H9 (cell line): ENCODE results near the gene LPAR2. TPM values are rescaled to one million over a fixed set of nuclear protein-coding genes. Genes with fewer than 3 reads are reported as not detected.

Experiments
- DNase-seq: peaks from one replicate; pipeline ENCODE4 v3.0.0-alpha.2; 2017
- H2AFZ ChIP-seq: one replicate; pipeline ENCODE4 v1.6.1; 2013; ENCODE audit warnings: mild to moderate bottlenecking, low read length, control low read depth, moderate library complexity
- H2AK5ac ChIP-seq: 2 replicates; pipeline ENCODE4 v1.6.1; 2013; ENCODE audit warnings: low read length, control low read depth, mixed read lengths; ENCODE audit not compliant: insufficient read length
- H2BK120ac ChIP-seq: one replicate; pipeline ENCODE4 v1.6.1; 2013; ENCODE audit warnings: low read depth, mild to moderate bottlenecking, low read length, control low read depth, inconsistent platforms; ENCODE audit not compliant: poor library complexity, severe bottlenecking
- H2BK12ac ChIP-seq: 2 replicates; pipeline ENCODE4 v1.6.1; 2013; ENCODE audit warnings: low read length, control low read depth, mixed read lengths, low read depth; ENCODE audit not compliant: insufficient read length
- H2BK15ac ChIP-seq: 2 replicates; pipeline ENCODE4 v1.6.1; 2013; ENCODE audit warnings: low read depth, low read length, control low read depth
- H2BK20ac ChIP-seq: one replicate; pipeline ENCODE4 v1.6.1; 2013; ENCODE audit warnings: low read depth, mild to moderate bottlenecking, low read length, control low read depth, inconsistent platforms; ENCODE audit not compliant: poor library complexity, severe bottlenecking
- H2BK5ac ChIP-seq: 2 replicates; pipeline ENCODE4 v1.6.1; 2013; ENCODE audit warnings: low read length, control low read depth, mixed read lengths; ENCODE audit not compliant: insufficient read length
- H3K14ac ChIP-seq: 2 replicates; pipeline ENCODE4 v1.6.1; 2013; ENCODE audit warnings: low read length, control low read depth; ENCODE audit not compliant: insufficient read depth
- H3K18ac ChIP-seq: 2 replicates; pipeline ENCODE4 v1.6.1; 2013; ENCODE audit warnings: low read depth, mild to moderate bottlenecking, mixed read lengths, low read length, control low read depth; ENCODE audit not compliant: insufficient read length
- H3K23ac ChIP-seq: 2 replicates; pipeline ENCODE4 v1.6.1; 2013; ENCODE audit warnings: low read length, control low read depth, mixed read lengths, low read depth; ENCODE audit not compliant: insufficient read length
- H3K23me2 ChIP-seq: 2 replicates; pipeline ENCODE4 v1.6.1; 2013; ENCODE audit warnings: low read depth, mild to moderate bottlenecking, mixed read lengths, low read length, control low read depth; ENCODE audit not compliant: insufficient read length, poor library complexity, severe bottlenecking
- H3K27ac ChIP-seq: 2 replicates; pipeline ENCODE4 v1.5.1; 2013; ENCODE audit warnings: low read length, control low read depth, mixed read lengths, low read depth; ENCODE audit not compliant: insufficient read length
- H3K27me3 ChIP-seq: 2 replicates; pipeline ENCODE4 v1.6.1; 2013; ENCODE audit warnings: low read length, control low read depth, inconsistent platforms; ENCODE audit not compliant: insufficient read depth
- H3K4ac ChIP-seq: 2 replicates; pipeline ENCODE4 v1.6.1; 2013; ENCODE audit warnings: low read depth, mild to moderate bottlenecking, control low read depth, inconsistent platforms, low read length, moderate library complexity
- H3K4me1 ChIP-seq: 2 replicates; pipeline ENCODE4 v1.6.1; 2013; ENCODE audit warnings: low read length, control low read depth, inconsistent platforms; ENCODE audit not compliant: insufficient read depth
- H3K4me2 ChIP-seq: 2 replicates; pipeline ENCODE4 v1.6.1; 2013; ENCODE audit warnings: low read length, control low read depth, mixed read lengths; ENCODE audit not compliant: insufficient read length, insufficient read depth
- H3K56ac ChIP-seq: 2 replicates; pipeline ENCODE4 v1.6.1; 2013; ENCODE audit warnings: low read depth, mild to moderate bottlenecking, mixed read lengths, low read length, control low read depth; ENCODE audit not compliant: insufficient read length
- H3K79me1 ChIP-seq: 2 replicates; pipeline ENCODE4 v1.6.1; 2013; ENCODE audit warnings: low read depth, mild to moderate bottlenecking, moderate library complexity, low read length, control low read depth, inconsistent platforms; ENCODE audit not compliant: insufficient read depth, poor library complexity, severe bottlenecking
- H3K79me2 ChIP-seq: 2 replicates; pipeline ENCODE4 v1.6.1; 2013; ENCODE audit warnings: low read length, control low read depth, inconsistent platforms; ENCODE audit not compliant: insufficient read depth
- H3K9ac ChIP-seq: 2 replicates; pipeline ENCODE4 v1.6.1; 2013; ENCODE audit warnings: low read length, control low read depth, mixed read lengths; ENCODE audit not compliant: insufficient read length; ENCODE audit errors: extremely low read depth
- H3K9me3 ChIP-seq: one replicate; pipeline ENCODE4 v1.6.1; 2013; ENCODE audit warnings: low read depth, low read length, inconsistent platforms; ENCODE audit not compliant: control insufficient read depth
- H3T11ph ChIP-seq: one replicate; pipeline ENCODE4 v1.6.1; 2013; ENCODE audit warnings: mild to moderate bottlenecking, low read length, control low read depth, inconsistent platforms
- H4K20me1 ChIP-seq: one replicate; pipeline ENCODE4 v1.6.1; 2013; ENCODE audit not compliant: control insufficient read depth, insufficient read length, insufficient read depth
- H4K5ac ChIP-seq: 2 replicates; pipeline ENCODE4 v1.6.1; 2013; ENCODE audit warnings: low read depth, mild to moderate bottlenecking, mixed read lengths, low read length, control low read depth; ENCODE audit not compliant: insufficient read length
- H4K8ac ChIP-seq: replicated peaks from 2 replicates; pipeline ENCODE4 v1.6.1; 2013; ENCODE audit warnings: low read length, control low read depth, mixed read lengths, low read depth; ENCODE audit not compliant: insufficient read length
- H4K91ac ChIP-seq: 2 replicates; pipeline ENCODE4 v1.6.1; 2013; ENCODE audit warnings: low read depth, mild to moderate bottlenecking, moderate library complexity, mixed read lengths, low read length, control low read depth; ENCODE audit not compliant: insufficient read length
- H3K27ac Mint-ChIP-seq, 3 experiments: 2 replicates in 2 of 3; 3 replicates in 1 of 3; pipeline ENCODE4 v1.8.0; 2020 to 2021; ENCODE audit warnings: mixed read lengths in 3 of 3, mild to moderate bottlenecking in 1 of 3, moderate library complexity in 1 of 3
- H3K27me3 Mint-ChIP-seq: 2 replicates; pipeline ENCODE4 v1.8.0; 2021; ENCODE audit warnings: low read depth, mild to moderate bottlenecking, moderate library complexity, mixed read lengths
- H3K36me3 Mint-ChIP-seq, 3 experiments: 2 replicates in 2 of 3; 3 replicates in 1 of 3; pipeline ENCODE4 v1.8.0; 2020 to 2021; ENCODE audit warnings: low read depth in 3 of 3, mixed read lengths in 3 of 3; ENCODE audit not compliant: insufficient read depth in 1 of 3
- H3K4me1 Mint-ChIP-seq, 2 experiments: 2 replicates each; pipeline ENCODE4 v1.8.0; 2020; ENCODE audit warnings: mixed read lengths in 2 of 2
- H3K4me3 Mint-ChIP-seq, 2 experiments: 2 replicates in 1 of 2; 3 replicates in 1 of 2; pipeline ENCODE4 v1.8.0; 2020 to 2021; ENCODE audit warnings: mild to moderate bottlenecking in 2 of 2, mixed read lengths in 2 of 2, moderate library complexity in 1 of 2
- H3K9me3 Mint-ChIP-seq, 2 experiments: 2 replicates in 1 of 2; 3 replicates in 1 of 2; pipeline ENCODE4 v1.8.0; 2020; ENCODE audit warnings: mild to moderate bottlenecking in 2 of 2, mixed read lengths in 2 of 2, moderate library complexity in 1 of 2
- CTCF ChIP-seq: fragments of 200-600 bp; sonication (generic); conservative IDR thresholded peaks from 3 replicates; pipeline ENCODE4 v1.8.0; 2021; ENCODE audit warnings: antibody characterized with exemption, mild to moderate bottlenecking
- WGBS: extraction: QIAGEN DNeasy Blood & Tissue Kit; methylation state at CpG from one replicate; pipeline ENCODE4 v1.1.7; 2013; ENCODE audit warnings: missing lambda C conversion rate, low lambda C conversion rate, mixed read lengths; ENCODE audit not compliant: insufficient read length; ENCODE audit errors: extremely low coverage; 5-methylcytosine and 5-hydroxymethylcytosine counted together
- total RNA-seq: library from RNA; stranded (reverse); gene quantifications from 2 replicates; pipeline ENCODE4 v1.2.1, GENCODE V29; 2021

LPAR2 gene
- total RNA-seq, 1 experiment from 2014 or later, result 51.8 TPM

DNA sequence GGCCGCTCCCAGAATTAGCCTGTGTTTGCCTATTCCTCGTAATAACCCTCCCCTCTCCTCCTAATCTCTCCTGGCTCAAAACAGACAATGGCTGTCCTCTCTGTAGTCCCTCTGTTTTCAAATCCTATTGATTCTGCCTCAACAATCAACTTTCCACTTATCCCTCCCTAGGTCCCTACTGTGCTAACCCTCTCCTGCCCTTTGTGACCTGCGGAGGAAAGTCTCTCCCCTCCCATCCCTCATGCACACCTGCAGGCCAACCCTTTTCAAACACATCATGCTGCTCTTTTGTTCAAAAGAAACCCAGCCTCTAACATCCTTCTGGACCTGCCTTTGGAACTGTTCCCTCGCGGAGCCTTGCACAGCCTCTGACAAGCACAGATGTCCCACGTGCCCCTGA lies 52.6 kb downstream of the LPAR2 start:
- Histone ChIP-seq H4K8ac (no peak overlapping the region), H3K4me2 (no peak overlapping the region), H3K79me1 (no peaks in the 10 kb centered on the region), H3K4me1 (peaks cover 3% of the 10 kb centered on the region; the same call in 1 of the 2 replicates), H4K20me1 (no peaks in the 10 kb centered on the region), H4K5ac (no peak overlapping the region), H4K91ac (no peak overlapping the region), H3K18ac (no peak overlapping the region), H3K9me3 (no peaks in the 10 kb centered on the region), H3K27me3 (no peaks in the 10 kb centered on the region), H3K27ac (no peak overlapping the region), H3K14ac (no peak overlapping the region), H3K4ac (no peak overlapping the region), H3K23ac (no peak overlapping the region), H2BK15ac (no peak overlapping the region), H2AK5ac (no peak overlapping the region), H2AFZ (no peak overlapping the region), H2BK12ac (no peak overlapping the region), H3T11ph (no peak overlapping the region), H2BK5ac (no peak overlapping the region), H3K79me2 (no peaks in the 10 kb centered on the region), H2BK20ac (no peak overlapping the region), H3K56ac (no peak overlapping the region), H3K9ac (no peak overlapping the region), H2BK120ac (no peak overlapping the region), H3K23me2 (no peaks in the 10 kb centered on the region)
- Mint-ChIP-seq H3K27ac (peak overlapping the region in 1 of 3 experiments; percentile 12; a peak in 2 of 7 replicates), H3K4me3 (peak overlapping the region in 1 of 2 experiments; percentile 40; a peak in 2 of 5 replicates), H3K36me3 (no peaks in the 10 kb centered on the region; a peak in 1 of 7 replicates), H3K27me3 (peaks cover 46% of the 10 kb centered on the region), H3K9me3 (0 out of 5 replicates have a peak, but pooled peaks cover 0 to 4% of the 10 kb centered on the region in 2 experiments), H3K4me1 (peaks cover 12 to 14% of the 10 kb centered on the region in 2 experiments)
- WGBS, result no CpG with 5 or more reads among the region's 6 CpGs
- no peak for TF ChIP-seq CTCF
- DNase-seq, result peak; percentile 36

Other genes starting within 250 kb of the LPAR2 start
- gene GATAD2A, start 222.5 kb downstream of the LPAR2 start, total RNA-seq, result 189 and 198 TPM in 2 replicates
- gene TSSK6, start 112.7 kb downstream of the LPAR2 start, total RNA-seq, result 2.6 and 2.8 TPM in 2 replicates
- gene NDUFA13, start 112.0 kb downstream of the LPAR2 start, total RNA-seq, result 489 and 509 TPM in 2 replicates
- 15.7 and 16.6 TPM in 2 replicates for gene YJEFN3, start 99.3 kb downstream of the LPAR2 start, total RNA-seq
- gene CILP2, start 90.0 kb downstream of the LPAR2 start, total RNA-seq, result 5.9 and 6.4 TPM in 2 replicates
- gene PBX4, start 9.5 kb downstream of the LPAR2 start, total RNA-seq, result 2.4 and 3.3 TPM in 2 replicates
- gene GMIP, start 15.4 kb upstream of the LPAR2 start, total RNA-seq, result 12.7 and 13.4 TPM in 2 replicates
- 67.8 and 73.1 TPM in 2 replicates for gene ATP13A1, start 35.5 kb upstream of the LPAR2 start, total RNA-seq
- 46.9 and 57.0 TPM in 2 replicates for gene ZNF101, start 40.6 kb upstream of the LPAR2 start, total RNA-seq
- 7.5 and 8.3 TPM in 2 replicates for gene ZNF14, start 104.9 kb upstream of the LPAR2 start, total RNA-seq
- gene ZNF506, start 193.5 kb upstream of the LPAR2 start, total RNA-seq, result 2.0 and 3.0 TPM in 2 replicates
- gene ZNF253, start 237.7 kb upstream of the LPAR2 start, total RNA-seq, result 47.7 and 51.0 TPM in 2 replicates